ENCODE measurements around the gene PDIK1L.
"Not testable (repeated sequence)": the region's sequence is repeated elsewhere in the genome, so short reads cannot be mapped to it uniquely, and the experiment has no call there.

PDIK1L gene

GRCh38 chr1:26084844-26085243 lies 26.8 kb upstream of the PDIK1L start:
- H3K4me1 ChIP-seq (ENCODE audit: control insufficient read depth, insufficient read depth, low read length, poor library complexity, severe bottlenecking): no peaks in the 10 kb centered on the region
- no peak overlapping the region for H3K27ac ChIP-seq (ENCODE audit: insufficient read depth, low read length, poor library complexity, severe bottlenecking)

GRCh38 chr1:26089125-26089524 lies 22.5 kb upstream of the PDIK1L start:
- Histone ChIP-seq H3K27ac (ENCODE audit: insufficient read depth, low read length, poor library complexity, severe bottlenecking) (no peak overlapping the region), H3K4me1 (ENCODE audit: control insufficient read depth, insufficient read depth, low read length, poor library complexity, severe bottlenecking) (no peaks in the 10 kb centered on the region), H3K36me3 (ENCODE audit: control insufficient read depth, insufficient read depth, low read length) (no peaks in the 10 kb centered on the region), H3K4me3 (ENCODE audit: insufficient read depth, low read depth, low read length, poor library complexity, severe bottlenecking) (no peak overlapping the region), H3K27me3 (replicated peaks; ENCODE audit: control insufficient read depth, insufficient read depth, low read length, poor library complexity, severe bottlenecking) (no peaks in the 10 kb centered on the region), H3K9me3 (ENCODE audit: control insufficient read depth, low read length) (no peaks in the 10 kb centered on the region)
- no peak for DNase-seq

More at GRCh38 chr1:26084844-26085243, 26.8 kb upstream of the PDIK1L start:
- Histone ChIP-seq H3K4me3 (ENCODE audit: insufficient read depth, low read depth, low read length, poor library complexity, severe bottlenecking) (no peak overlapping the region), H3K36me3 (ENCODE audit: control insufficient read depth, insufficient read depth, low read length) (no peaks in the 10 kb centered on the region), H3K27me3 (replicated peaks; ENCODE audit: control insufficient read depth, insufficient read depth, low read length, poor library complexity, severe bottlenecking) (no peaks in the 10 kb centered on the region), H3K9me3 (ENCODE audit: control insufficient read depth, low read length) (no peaks in the 10 kb centered on the region)
- DNase-seq: no peak

GRCh38 chr1:26090893-26091292 lies 20.7 kb upstream of the PDIK1L start:
- H3K36me3 ChIP-seq (ENCODE audit: control insufficient read depth, insufficient read depth, low read length): no peaks in the 10 kb centered on the region
- H3K27me3 ChIP-seq (replicated peaks; ENCODE audit: control insufficient read depth, insufficient read depth, low read length, poor library complexity, severe bottlenecking): no peaks in the 10 kb centered on the region
- H3K4me1 ChIP-seq (ENCODE audit: control insufficient read depth, insufficient read depth, low read length, poor library complexity, severe bottlenecking): no peaks in the 10 kb centered on the region
- no peak for DNase-seq
- no peak overlapping the region for H3K4me3 ChIP-seq (ENCODE audit: insufficient read depth, low read depth, low read length, poor library complexity, severe bottlenecking)
- no peaks in the 10 kb centered on the region for H3K9me3 ChIP-seq (ENCODE audit: control insufficient read depth, low read length)
- no peak overlapping the region for H3K27ac ChIP-seq (ENCODE audit: insufficient read depth, low read length, poor library complexity, severe bottlenecking)

- no peak for DNase-seq
- Histone ChIP-seq H3K27ac (ENCODE audit: insufficient read depth, low read length, poor library complexity, severe bottlenecking) (no peak overlapping the region), H3K27me3 (replicated peaks; ENCODE audit: control insufficient read depth, insufficient read depth, low read length, poor library complexity, severe bottlenecking) (no peaks in the 10 kb centered on the region), H3K4me1 (ENCODE audit: control insufficient read depth, insufficient read depth, low read length, poor library complexity, severe bottlenecking) (no peaks in the 10 kb centered on the region), H3K4me3 (ENCODE audit: insufficient read depth, low read depth, low read length, poor library complexity, severe bottlenecking) (no peak overlapping the region), H3K9me3 (ENCODE audit: control insufficient read depth, low read length) (no peaks in the 10 kb centered on the region), H3K36me3 (ENCODE audit: control insufficient read depth, insufficient read depth, low read length) (no peaks in the 10 kb centered on the region)
These were observed 19.2 kb upstream of the PDIK1L start for GRCh38 chr1:26092422-26092821.

- H3K36me3 ChIP-seq (ENCODE audit: control insufficient read depth, insufficient read depth, low read length); H3K4me1 ChIP-seq (ENCODE audit: control insufficient read depth, insufficient read depth, low read length, poor library complexity, severe bottlenecking); H3K9me3 ChIP-seq (ENCODE audit: control insufficient read depth, low read length); H3K4me3 ChIP-seq (ENCODE audit: insufficient read depth, low read depth, low read length, poor library complexity, severe bottlenecking); H3K27me3 ChIP-seq (replicated peaks; ENCODE audit: control insufficient read depth, insufficient read depth, low read length, poor library complexity, severe bottlenecking); DNase-seq; H3K27ac ChIP-seq (ENCODE audit: insufficient read depth, low read length, poor library complexity, severe bottlenecking): not testable (repeated sequence)
These were observed 18.1 kb upstream of the PDIK1L start for GRCh38 chr1:26093569-26093968.

GRCh38 chr1:26094076-26094669 lies 17.5 kb upstream of the PDIK1L start:
- Histone ChIP-seq H3K27me3 (replicated peaks; ENCODE audit: control insufficient read depth, insufficient read depth, low read length, poor library complexity, severe bottlenecking) (no peaks in the 10 kb centered on the region), H3K36me3 (ENCODE audit: control insufficient read depth, insufficient read depth, low read length) (no peaks in the 10 kb centered on the region), H3K4me1 (ENCODE audit: control insufficient read depth, insufficient read depth, low read length, poor library complexity, severe bottlenecking) (no peaks in the 10 kb centered on the region), H3K9me3 (ENCODE audit: control insufficient read depth, low read length) (no peaks in the 10 kb centered on the region), H3K4me3 (ENCODE audit: insufficient read depth, low read depth, low read length, poor library complexity, severe bottlenecking) (no peak overlapping the region), H3K27ac (ENCODE audit: insufficient read depth, low read length, poor library complexity, severe bottlenecking) (no peak overlapping the region)
- no peak for DNase-seq

- Histone ChIP-seq H3K4me3 (ENCODE audit: insufficient read depth, low read depth, low read length, poor library complexity, severe bottlenecking) (no peak overlapping the region), H3K9me3 (ENCODE audit: control insufficient read depth, low read length) (no peaks in the 10 kb centered on the region), H3K27me3 (replicated peaks; ENCODE audit: control insufficient read depth, insufficient read depth, low read length, poor library complexity, severe bottlenecking) (no peaks in the 10 kb centered on the region), H3K27ac (ENCODE audit: insufficient read depth, low read length, poor library complexity, severe bottlenecking) (no peak overlapping the region), H3K36me3 (ENCODE audit: control insufficient read depth, insufficient read depth, low read length) (no peaks in the 10 kb centered on the region), H3K4me1 (ENCODE audit: control insufficient read depth, insufficient read depth, low read length, poor library complexity, severe bottlenecking) (no peaks in the 10 kb centered on the region)
- no peak for DNase-seq
These were observed 16.8 kb upstream of the PDIK1L start for GRCh38 chr1:26094677-26095383.

- Histone ChIP-seq H3K36me3 (ENCODE audit: control insufficient read depth, insufficient read depth, low read length) (no peaks in the 10 kb centered on the region), H3K27me3 (replicated peaks; ENCODE audit: control insufficient read depth, insufficient read depth, low read length, poor library complexity, severe bottlenecking) (no peaks in the 10 kb centered on the region), H3K4me1 (ENCODE audit: control insufficient read depth, insufficient read depth, low read length, poor library complexity, severe bottlenecking) (no peaks in the 10 kb centered on the region), H3K9me3 (ENCODE audit: control insufficient read depth, low read length) (no peaks in the 10 kb centered on the region), H3K4me3 (ENCODE audit: insufficient read depth, low read depth, low read length, poor library complexity, severe bottlenecking) (no peak overlapping the region), H3K27ac (ENCODE audit: insufficient read depth, low read length, poor library complexity, severe bottlenecking) (no peak overlapping the region)
- DNase-seq: no peak
These were observed 15.2 kb upstream of the PDIK1L start for GRCh38 chr1:26096471-26096870.

GRCh38 chr1:26097696-26098095 lies 13.9 kb upstream of the PDIK1L start:
- no peak overlapping the region for H3K4me3 ChIP-seq (ENCODE audit: insufficient read depth, low read depth, low read length, poor library complexity, severe bottlenecking)
- no peak overlapping the region for H3K27ac ChIP-seq (ENCODE audit: insufficient read depth, low read length, poor library complexity, severe bottlenecking)
- no peak for DNase-seq

GRCh38 chr1:26098602-26099001 lies 13.0 kb upstream of the PDIK1L start:
- DNase-seq: no peak
- no peaks in the 10 kb centered on the region for H3K4me1 ChIP-seq (ENCODE audit: control insufficient read depth, insufficient read depth, low read length, poor library complexity, severe bottlenecking)
- H3K9me3 ChIP-seq (ENCODE audit: control insufficient read depth, low read length): no peaks in the 10 kb centered on the region

More at GRCh38 chr1:26097696-26098095, 13.9 kb upstream of the PDIK1L start:
- H3K36me3 ChIP-seq (ENCODE audit: control insufficient read depth, insufficient read depth, low read length): no peaks in the 10 kb centered on the region
- H3K27me3 ChIP-seq (replicated peaks; ENCODE audit: control insufficient read depth, insufficient read depth, low read length, poor library complexity, severe bottlenecking): no peaks in the 10 kb centered on the region
- no peaks in the 10 kb centered on the region for H3K4me1 ChIP-seq (ENCODE audit: control insufficient read depth, insufficient read depth, low read length, poor library complexity, severe bottlenecking)
- no peaks in the 10 kb centered on the region for H3K9me3 ChIP-seq (ENCODE audit: control insufficient read depth, low read length)

More at GRCh38 chr1:26098602-26099001, 13.0 kb upstream of the PDIK1L start:
- Histone ChIP-seq H3K27ac (ENCODE audit: insufficient read depth, low read length, poor library complexity, severe bottlenecking) (no peak overlapping the region), H3K27me3 (replicated peaks; ENCODE audit: control insufficient read depth, insufficient read depth, low read length, poor library complexity, severe bottlenecking) (no peaks in the 10 kb centered on the region), H3K36me3 (ENCODE audit: control insufficient read depth, insufficient read depth, low read length) (no peaks in the 10 kb centered on the region), H3K4me3 (ENCODE audit: insufficient read depth, low read depth, low read length, poor library complexity, severe bottlenecking) (no peak overlapping the region)
